ENCODE data around the gene ZSWIM1. TPM values are rescaled to one million over a fixed set of nuclear protein-coding genes. Genes with fewer than 3 reads are reported as not detected.
A peak's percentile ranks its signal among the peaks of the same experiment; 100 is the strongest.

The ZSWIM1 gene
- total RNA-seq, 1 donor from 2014 or later = 10.0 TPM

- DNase-seq (ENCODE audit: low spot score) = no peak
These were observed 26.4 kb downstream of the ZSWIM1 start for GRCh38 chr20:45907219-45907948.

GRCh38 chr20:45908084-45908483 is 27.1 kb downstream of the ZSWIM1 start:
- DNase-seq (ENCODE audit: low spot score) = no peak

GRCh38 chr20:45909336-45909808 is 28.3 kb downstream of the ZSWIM1 start:
- DNase-seq (ENCODE audit: low spot score) = no peak

- no peak for DNase-seq (ENCODE audit: low spot score)
These were observed 29.0 kb downstream of the ZSWIM1 start for GRCh38 chr20:45909817-45910669.

GRCh38 chr20:45910670-45911485 is 29.9 kb downstream of the ZSWIM1 start:
- peak; percentile 98 for DNase-seq (ENCODE audit: low spot score)

GRCh38 chr20:45911486-45912343 is 30.7 kb downstream of the ZSWIM1 start, which contains the start of gene PLTP:
Gene PLTP (minus strand): TSS chr20:45912155. CDS start chr20:45911452, 703 bp downstream.
- no peak for DNase-seq (ENCODE audit: low spot score)

- no peak for DNase-seq (ENCODE audit: low spot score)
These were observed 31.3 kb downstream of the ZSWIM1 start for GRCh38 chr20:45912344-45912682.

- DNase-seq (ENCODE audit: low spot score) = no peak
These were observed 32.1 kb downstream of the ZSWIM1 start for GRCh38 chr20:45913116-45913515.

- DNase-seq (ENCODE audit: low spot score) = no peak
These were observed 36.7 kb downstream of the ZSWIM1 start for GRCh38 chr20:45917790-45918141.

GRCh38 chr20:45918182-45918737 is 37.2 kb downstream of the ZSWIM1 start:
- DNase-seq (ENCODE audit: low spot score) = no peak

GRCh38 chr20:45918779-45919537 is 37.9 kb downstream of the ZSWIM1 start:
- DNase-seq (ENCODE audit: low spot score) = no peak

- DNase-seq (ENCODE audit: low spot score) = no peak
These were observed 38.7 kb downstream of the ZSWIM1 start for GRCh38 chr20:45919542-45920399.

GRCh38 chr20:45920462-45921336 is 39.7 kb downstream of the ZSWIM1 start:
- no peak for DNase-seq (ENCODE audit: low spot score)

- no peak for DNase-seq (ENCODE audit: low spot score)
These were observed 40.5 kb downstream of the ZSWIM1 start for GRCh38 chr20:45921337-45922189.

GRCh38 chr20:45924391-45925261 is 43.6 kb downstream of the ZSWIM1 start:
- no peak for DNase-seq (ENCODE audit: low spot score)
